Transverse colon (tissue), 4 donors: ENCODE results near the gene DDX54. TPM values are rescaled to one million over a fixed set of nuclear protein-coding genes. Genes with fewer than 3 reads are reported as not detected.

Experiments
- DNase-seq: peaks from one replicate; pipeline ENCODE4 v3.0.0-alpha.2; 2019
- H3K27ac ChIP-seq, 4 donors: fragments of 200-600 bp; sonication (generic); 2 replicates each; pipeline ENCODE4 v1.5.1; 2016 to 2018; ENCODE audit warnings: inconsistent platforms in 4 of 4
- H3K27me3 ChIP-seq: fragments of 200-600 bp; sonication (generic); 2 replicates; pipeline ENCODE4 v1.5.1; 2017; ENCODE audit warnings: inconsistent platforms
- H3K36me3 ChIP-seq, 4 donors: fragments of 200-600 bp; sonication (generic); 2 replicates each; pipeline ENCODE4 v1.5.1; 2017 to 2019; ENCODE audit warnings: inconsistent platforms in 4 of 4
- H3K4me1 ChIP-seq, 4 donors: fragments of 200-600 bp; sonication (generic); 2 replicates each; pipeline ENCODE4 v1.5.1; 2017 to 2020; ENCODE audit warnings: inconsistent platforms in 4 of 4
- H3K4me3 ChIP-seq, 4 donors: fragments of 200-600 bp; sonication (generic); 1 replicate in 1 of 4; 2 replicates in 3 of 4; pipeline versions ENCODE4 v1.5.1 to v1.6.1; 2017 to 2019; ENCODE audit warnings: inconsistent platforms in 4 of 4
- H3K9me3 ChIP-seq, 2 donors: fragments of 200-600 bp; sonication (generic); 2 replicates each; pipeline ENCODE4 v1.5.1; 2017 to 2019; ENCODE audit warnings: inconsistent platforms in 2 of 2
- EP300 ChIP-seq: sonication (generic); formaldehyde crosslinking; IDR thresholded peaks from one replicate; pipeline ENCODE4 v1.6.1; 2017; ENCODE audit warnings: antibody characterized with exemption, low read depth
- POLR2A ChIP-seq: fragments of 450-650 bp; IDR thresholded peaks from one replicate; pipeline ENCODE4 v1.6.1; 2016; ENCODE audit warnings: antibody characterized with exemption, mild to moderate bottlenecking, moderate library complexity
- POLR2AphosphoS5 ChIP-seq, 3 donors: sonication (generic); formaldehyde crosslinking; IDR thresholded peaks; one replicate each; pipeline ENCODE4 v1.6.1; 2016; ENCODE audit warnings: antibody characterized with exemption in 3 of 3
- WGBS, 2 donors: methylation state at CpG; one replicate each; pipeline ENCODE4 v1.1.5; 2018; ENCODE audit warnings: low coverage in 1 of 2; 5-methylcytosine and 5-hydroxymethylcytosine counted together
- in situ Hi-C, 4 donors: fragments of 200-750 bp; cut with MboI; loops; one replicate each; pipeline versions ENCODE4 v1.15.0 to v1.15.1; 2017; ENCODE audit warnings: low sequenced_read_pairs in 3 of 4, low pct_ligation_motif_present in 1 of 4, low pct_unique_long_range_greater_than_20kb in 1 of 4
- intact Hi-C: fragments of 100-400 bp; cut with DNase I; formaldehyde crosslinking; loops from one replicate; pipeline ENCODE4 v1.15.1; 2023; ENCODE audit warnings: low total_unique reads
- total RNA-seq, 4 donors: library from RNA; depleted of rRNA; stranded (reverse); fragments of >200 nt; gene quantifications; one replicate each; pipeline ENCODE4 v1.1.0, GENCODE V29; 2016
- TF ChIP-seq, protein P1 (sequence below), 5 experiments: fragments of 200-600 bp in 3 of 5; fragments of 450-650 bp in 2 of 5; sonication (generic) in 3 of 5; IDR thresholded peaks; 1 replicate in 2 of 5; 2 replicates in 3 of 5; pipeline ENCODE4 v1.5.1; 2016 to 2017; ENCODE audit warnings: antibody characterized with exemption in 5 of 5, inconsistent platforms in 3 of 5, mild to moderate bottlenecking in 2 of 5, moderate library complexity in 1 of 5

The DDX54 gene
- total RNA-seq, 4 donors from 2014 or later, result 60.7 to 96.1 (median 72.8) TPM

DNA sequence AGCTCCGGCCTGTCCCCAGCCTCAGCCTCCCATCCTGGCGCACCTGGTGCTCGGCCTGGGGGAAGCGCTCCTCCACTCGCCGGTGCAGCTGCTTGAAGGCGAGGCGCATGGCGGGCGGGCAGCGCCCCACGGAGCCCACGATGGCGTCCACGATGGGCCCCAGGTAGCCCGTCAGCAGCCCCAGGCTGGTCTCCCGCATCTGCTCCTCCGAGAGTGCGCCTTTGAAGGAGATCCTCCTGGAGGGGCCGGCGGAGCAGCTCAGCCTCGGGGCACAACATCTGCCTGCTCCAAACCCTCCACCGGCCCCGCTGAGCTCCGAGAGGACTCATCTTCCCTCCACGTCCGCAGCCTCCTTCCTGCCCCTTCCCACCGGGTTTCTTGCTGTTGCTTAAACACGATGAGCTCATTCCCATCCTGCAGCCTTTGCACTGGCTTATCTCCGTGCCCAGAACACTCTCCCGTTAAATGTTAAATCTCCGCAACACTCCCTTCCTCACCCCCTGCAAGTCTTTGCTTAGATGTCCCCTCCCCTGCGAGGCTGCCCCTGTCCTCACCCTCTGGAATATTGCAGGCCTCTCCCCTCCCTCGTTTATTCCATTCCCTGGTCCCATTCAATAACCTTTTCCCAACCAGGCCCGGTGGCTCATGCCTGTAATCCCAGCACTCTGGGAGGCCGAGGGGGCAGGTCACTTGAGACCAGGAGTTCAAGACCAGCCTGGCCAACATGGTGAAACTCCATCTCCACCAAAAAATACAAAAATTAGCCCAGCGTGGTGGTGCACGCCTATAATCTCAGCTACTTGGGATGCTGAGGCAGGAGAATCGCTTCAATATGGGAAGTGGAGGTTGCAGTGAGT lies 73.0 kb downstream of the DDX54 start:
- in situ Hi-C loops, result no loop called here
- TF ChIP-seq, protein P1, sequence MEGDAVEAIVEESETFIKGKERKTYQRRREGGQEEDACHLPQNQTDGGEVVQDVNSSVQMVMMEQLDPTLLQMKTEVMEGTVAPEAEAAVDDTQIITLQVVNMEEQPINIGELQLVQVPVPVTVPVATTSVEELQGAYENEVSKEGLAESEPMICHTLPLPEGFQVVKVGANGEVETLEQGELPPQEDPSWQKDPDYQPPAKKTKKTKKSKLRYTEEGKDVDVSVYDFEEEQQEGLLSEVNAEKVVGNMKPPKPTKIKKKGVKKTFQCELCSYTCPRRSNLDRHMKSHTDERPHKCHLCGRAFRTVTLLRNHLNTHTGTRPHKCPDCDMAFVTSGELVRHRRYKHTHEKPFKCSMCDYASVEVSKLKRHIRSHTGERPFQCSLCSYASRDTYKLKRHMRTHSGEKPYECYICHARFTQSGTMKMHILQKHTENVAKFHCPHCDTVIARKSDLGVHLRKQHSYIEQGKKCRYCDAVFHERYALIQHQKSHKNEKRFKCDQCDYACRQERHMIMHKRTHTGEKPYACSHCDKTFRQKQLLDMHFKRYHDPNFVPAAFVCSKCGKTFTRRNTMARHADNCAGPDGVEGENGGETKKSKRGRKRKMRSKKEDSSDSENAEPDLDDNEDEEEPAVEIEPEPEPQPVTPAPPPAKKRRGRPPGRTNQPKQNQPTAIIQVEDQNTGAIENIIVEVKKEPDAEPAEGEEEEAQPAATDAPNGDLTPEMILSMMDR (IDR thresholded peaks at IDR 0.05), result no peak
- TF ChIP-seq POLR2AphosphoS5 (IDR thresholded peaks at IDR 0.05) (no peak), POLR2A (no peak), EP300 (no peak)
- 77 to 81% methylated on average over 9 to 39 of the region's 39 CpGs for WGBS, 2 donors

DNA sequence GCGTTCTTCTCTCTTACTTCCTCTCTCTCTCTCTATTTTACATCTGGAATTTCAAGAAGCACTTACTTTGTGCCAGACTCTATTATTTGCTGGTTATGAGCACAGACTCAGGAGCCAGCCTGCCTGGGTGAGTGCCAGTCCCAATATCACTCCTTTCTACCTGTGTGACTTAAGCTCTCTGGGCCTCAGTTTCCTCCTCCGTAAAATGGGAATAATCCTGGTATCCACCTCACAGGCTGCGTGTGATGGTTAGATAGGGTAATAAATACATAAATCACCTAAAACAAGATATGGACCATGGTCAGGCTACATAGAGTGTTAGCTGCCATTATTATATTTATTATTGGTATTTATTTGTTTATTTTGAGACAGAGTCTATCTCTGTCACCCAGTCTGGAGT lies 74.0 kb downstream of the DDX54 start:
- intact Hi-C loops, result no loop called here
- TF ChIP-seq POLR2A (no peak), POLR2AphosphoS5 (IDR thresholded peaks at IDR 0.05) (no peak), EP300 (no peak)
- H3K4me3 ChIP-seq, result no peak overlapping the region
- no peaks in the 10 kb centered on the region for H3K36me3 ChIP-seq
- H3K9me3 ChIP-seq, result no peaks in the 10 kb centered on the region
- no peaks in the 10 kb centered on the region for H3K4me1 ChIP-seq
- WGBS, 2 donors, result 73 to 83% methylated on average over 3 of the region's 3 CpGs
- peaks cover 5% of the 10 kb centered on the region for H3K27me3 ChIP-seq
- in situ Hi-C loops, result no loop called here
- no peak for DNase-seq
- no peak overlapping the region for H3K27ac ChIP-seq

More for the DNA sequence above, 73.0 kb downstream of the DDX54 start:
- intact Hi-C loops, result no loop called here
- H3K36me3 ChIP-seq, result no peaks in the 10 kb centered on the region
- H3K4me1 ChIP-seq, result no peaks in the 10 kb centered on the region
- H3K27ac ChIP-seq, result no peak overlapping the region
- no peak for DNase-seq
- H3K27me3 ChIP-seq, result peaks cover 5% of the 10 kb centered on the region
- H3K4me3 ChIP-seq, result no peak overlapping the region
- no peaks in the 10 kb centered on the region for H3K9me3 ChIP-seq

DNA sequence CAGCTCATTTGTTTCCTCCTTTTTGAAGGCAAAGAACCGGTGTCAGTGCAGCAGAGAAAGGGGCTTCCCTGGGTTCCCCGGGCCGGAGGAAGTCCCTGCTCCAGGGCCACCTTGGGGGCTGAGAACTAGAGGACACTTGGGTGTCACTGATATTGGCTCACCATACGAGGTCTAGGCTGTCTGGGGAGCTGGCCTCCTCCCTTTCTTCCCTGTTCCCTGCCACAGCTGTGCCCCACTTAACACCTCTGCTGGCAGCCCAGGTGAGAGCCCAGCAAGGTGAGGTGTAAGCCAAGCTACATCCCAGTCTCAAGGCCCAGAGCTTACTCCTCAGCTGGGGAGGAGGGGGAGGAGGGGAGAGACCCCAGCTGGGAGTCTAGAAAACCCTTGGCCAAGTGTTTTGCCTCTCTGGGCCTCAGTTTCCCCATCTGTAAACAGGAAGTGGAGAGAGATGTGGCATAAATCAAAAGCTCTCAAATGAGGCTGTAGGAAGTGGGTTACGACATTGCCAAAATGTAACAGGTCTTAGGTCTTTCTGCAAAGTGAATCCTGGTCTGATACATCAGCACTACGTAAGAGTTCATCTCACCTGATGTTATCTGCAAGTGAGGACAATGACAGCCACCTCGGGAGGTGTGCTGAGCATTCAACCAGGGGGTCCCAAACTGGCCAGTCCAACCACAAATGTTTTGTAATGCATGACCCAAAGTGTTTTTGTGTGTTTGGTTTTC lies 75.2 kb downstream of the DDX54 start:
- Histone ChIP-seq H3K27me3 (peaks cover 5% of the 10 kb centered on the region), H3K9me3 (no peaks in the 10 kb centered on the region), H3K4me1 (no peaks in the 10 kb centered on the region), H3K4me3 (no peak overlapping the region), H3K36me3 (no peaks in the 10 kb centered on the region), H3K27ac (no peak overlapping the region)
- no peak for DNase-seq
- TF ChIP-seq POLR2AphosphoS5 (IDR thresholded peaks at IDR 0.05) (no peak), EP300 (no peak), POLR2A (no peak)
- TF ChIP-seq, protein P1 (IDR thresholded peaks at IDR 0.05), result no peak
- 63% methylated on average over 7 of the region's 7 CpGs; no CpG with 5 or more reads in 1 of the 2 donors for WGBS, 2 donors
- intact Hi-C loops, result no loop called here
- in situ Hi-C loops, result no loop called here

DNA sequence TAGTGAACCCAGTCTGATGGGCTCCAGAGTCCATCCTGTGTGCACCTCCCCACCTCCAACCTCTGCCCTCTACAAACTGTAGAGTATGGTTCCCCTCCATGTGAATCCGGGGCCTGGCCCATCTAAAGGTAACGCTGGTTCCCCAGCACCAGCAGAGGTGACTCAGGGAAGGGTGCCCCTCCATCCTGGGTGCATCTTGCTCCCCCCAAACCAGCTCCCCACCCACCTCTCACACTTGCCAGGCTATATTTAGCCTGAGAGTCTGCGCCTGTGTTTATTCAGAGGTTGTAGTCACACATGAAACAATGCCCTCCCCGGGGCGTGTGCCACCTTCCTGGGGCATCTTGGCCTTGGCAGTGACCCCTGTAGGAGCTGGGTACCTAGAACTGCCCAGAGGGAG lies 75.9 kb downstream of the DDX54 start:
- no peaks in the 10 kb centered on the region for H3K27me3 ChIP-seq
- intact Hi-C loops, result no loop called here

More for the DNA sequence above, 75.9 kb downstream of the DDX54 start:
- no peaks in the 10 kb centered on the region for H3K36me3 ChIP-seq
- WGBS, 2 donors, result 79% methylated on average over 5 of the region's 5 CpGs; no CpG with 5 or more reads in 1 of the 2 donors
- no peak overlapping the region for H3K4me3 ChIP-seq
- H3K9me3 ChIP-seq, result no peaks in the 10 kb centered on the region
- no peak for TF ChIP-seq POLR2AphosphoS5 (IDR thresholded peaks at IDR 0.05)
- TF ChIP-seq, protein P1 (IDR thresholded peaks at IDR 0.05), result no peak
- no peak for TF ChIP-seq POLR2A
- in situ Hi-C loops, result no loop called here
- no peak for DNase-seq
- no peaks in the 10 kb centered on the region for H3K4me1 ChIP-seq
- no peak overlapping the region for H3K27ac ChIP-seq
